ENCODE results near the gene IL2.

DNA sequence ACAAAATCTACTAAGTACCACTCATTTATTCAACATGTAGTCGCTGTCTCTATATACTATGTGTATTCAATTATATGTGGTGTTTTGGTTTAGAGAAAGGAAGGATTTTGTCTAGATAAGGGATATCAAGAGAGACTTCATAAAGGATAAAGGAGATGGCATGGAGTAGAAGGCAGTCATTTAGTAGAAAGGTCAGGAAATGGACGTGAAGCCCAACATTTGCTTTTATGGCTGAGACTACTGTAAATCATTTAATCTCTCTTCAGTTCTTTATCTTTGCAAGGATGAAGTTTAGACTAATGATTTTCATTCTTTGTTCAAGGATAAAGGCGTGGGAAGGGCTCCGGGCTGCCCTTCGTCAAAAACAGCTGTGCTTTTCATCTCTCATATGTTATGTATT, 25.2 kb downstream of the IL2 start:
- TF ChIP-seq POLR2A (IDR thresholded peaks at IDR 0.05; ENCODE audit: low read depth, low read length) (no peak), POLR2AphosphoS5 (IDR thresholded peaks at IDR 0.05; ENCODE audit: low read depth, low read length) (no peak), TAF1 (IDR thresholded peaks at IDR 0.05; ENCODE audit: borderline replicate concordance, low read depth, low read length) (no peak)

Measured in GM12892 (cell line).